Stimulated activated CD4-positive, alpha-beta T cell treated with anti-CD3 and anti-CD28 coated beads, Interleukin-4, amount 100 ng/mL, for 1 hour (primary cell): ENCODE results near the gene RDX.
"Not testable (repeated sequence)": the region's sequence is repeated elsewhere in the genome, so short reads cannot be mapped to it uniquely, and the experiment has no call there.

Experiments
- DNase-seq: peaks from one replicate; pipeline ENCODE4 v3.0.0-alpha.2; 2020

RDX gene

GRCh38 chr11:110199184-110199981 lies 97.0 kb downstream of the RDX start:
- DNase-seq, result no peak

- no peak for DNase-seq
Measured at GRCh38 chr11:110198031-110198729, 98.2 kb downstream of the RDX start.

- DNase-seq, result no peak
Measured at GRCh38 chr11:110196884-110197420, 99.5 kb downstream of the RDX start.

GRCh38 chr11:110196241-110196754 lies 100.1 kb downstream of the RDX start:
- DNase-seq, result no peak

- DNase-seq, result not testable (repeated sequence)
Measured at GRCh38 chr11:110194211-110194766, 102.1 kb downstream of the RDX start.

- not testable (repeated sequence) for DNase-seq
Measured at GRCh38 chr11:110192604-110193282, 103.7 kb downstream of the RDX start.

- no peak for DNase-seq
Measured at GRCh38 chr11:110190885-110191284, 105.5 kb downstream of the RDX start.

- DNase-seq, result no peak
Measured at GRCh38 chr11:110187731-110188130, 108.7 kb downstream of the RDX start.

- DNase-seq, result no peak
Measured at GRCh38 chr11:110186867-110187266, 109.5 kb downstream of the RDX start.

- DNase-seq, result no peak
Measured at GRCh38 chr11:110186456-110186855, 110.0 kb downstream of the RDX start.

- DNase-seq, result no peak
Measured at GRCh38 chr11:110185599-110185998, 110.8 kb downstream of the RDX start.

GRCh38 chr11:110185121-110185591 lies 111.3 kb downstream of the RDX start:
- no peak for DNase-seq

- DNase-seq, result no peak
Measured at GRCh38 chr11:110184456-110184855, 112.0 kb downstream of the RDX start.

GRCh38 chr11:110182886-110183285 lies 113.5 kb downstream of the RDX start:
- no peak for DNase-seq

GRCh38 chr11:110179064-110179463 lies 117.3 kb downstream of the RDX start:
- DNase-seq, result no peak

GRCh38 chr11:110177086-110177456 lies 119.3 kb downstream of the RDX start:
- no peak for DNase-seq

- DNase-seq, result no peak
Measured at GRCh38 chr11:110176366-110177085, 119.9 kb downstream of the RDX start.

- no peak for DNase-seq
Measured at GRCh38 chr11:110174645-110175310, 121.6 kb downstream of the RDX start.

GRCh38 chr11:110173811-110174644 lies 122.4 kb downstream of the RDX start:
- peak; percentile 65 for DNase-seq

GRCh38 chr11:110172468-110173065 lies 123.8 kb downstream of the RDX start:
- peak; percentile 10 for DNase-seq
